Measurements from ENCODE around the gene PWWP2B. TPM values are rescaled to one million over a fixed set of nuclear protein-coding genes. Genes with fewer than 3 reads are reported as not detected.

PWWP2B gene
- total and polyA plus RNA-seq, 2 of the 13 experiments (the other 11 are each of a cell fraction or from before 2014, with no cell fraction given), result 2.3 to 4.7 TPM

DNA sequence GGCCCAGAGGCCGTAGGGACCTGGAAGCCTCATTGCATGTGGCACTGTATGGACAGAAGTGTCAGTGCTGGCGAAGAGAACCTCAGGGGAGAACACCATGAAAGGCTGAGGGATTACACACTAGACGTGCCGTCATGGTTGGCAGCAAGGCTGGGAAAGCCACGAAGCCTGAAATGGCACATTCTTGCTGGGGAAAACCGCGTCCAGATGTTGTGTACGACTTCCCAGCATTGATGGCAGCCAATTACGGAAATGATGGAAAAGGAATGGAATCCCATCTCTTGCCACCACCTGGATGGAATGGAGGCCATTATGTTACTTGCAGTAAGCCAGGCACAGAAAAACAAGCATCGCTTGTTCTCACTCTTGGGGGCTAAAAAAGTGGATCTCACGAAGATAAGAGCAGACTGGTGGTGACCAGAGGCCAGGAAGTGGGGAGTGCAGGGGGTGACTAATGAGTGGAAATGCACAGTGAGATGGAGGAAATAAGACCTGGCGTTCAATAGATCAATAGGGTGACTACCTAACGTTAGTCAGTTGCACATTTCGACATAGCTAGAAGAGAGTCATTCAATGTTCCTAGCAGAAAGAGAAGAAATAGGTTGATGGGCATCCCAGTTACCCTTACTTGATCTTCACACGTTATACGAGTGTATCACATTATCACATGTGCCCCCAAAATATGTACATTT lies 14.6 kb upstream of the PWWP2B start:
- no peaks in the 10 kb centered on the region for H3K79me2 ChIP-seq (ENCODE audit: insufficient read depth, low read length)
- H3K4me3 ChIP-seq (replicated peaks in 1 of 3; ENCODE audit: insufficient read depth in 1 of 3, low read depth in 2 of 3, low read length in 3 of 3), result no peak overlapping the region
- ATAC-seq, result no peak
- intact Hi-C loops (cut with micrococcal nuclease; ENCODE audit: unreplicated experiment), result no loop called here
- H3K27me3 ChIP-seq (ENCODE audit: control insufficient read depth in 1 of 2, insufficient read depth in 2 of 2, low read length in 2 of 2), result peaks cover 3 to 33% of the 10 kb centered on the region in 2 experiments; a peak in 2 of 5 replicates
- no peaks in the 10 kb centered on the region for H3K9me3 ChIP-seq (ENCODE audit: low read length)
- no peak overlapping the region for H3K9ac ChIP-seq (ENCODE audit: insufficient read depth, low read depth, low read length)
- ChIA-PET CTCF (ENCODE audit: low intra/inter-chr PET ratio, low total read pairs) (no interaction called here), POLR2A (no interaction called here)
- H3K36me3 ChIP-seq (replicated peaks in 1 of 2; ENCODE audit: control insufficient read depth in 1 of 2, insufficient read depth in 2 of 2, low read length in 2 of 2), result no peaks in the 10 kb centered on the region
- H3K4me1 ChIP-seq (ENCODE audit: insufficient read depth, low read length), result peaks cover 39% of the 10 kb centered on the region
- no peak overlapping the region for H2AFZ ChIP-seq (ENCODE audit: low read length)
- no TSS peak for BruUV-seq (replicated peaks)
- no peak for FAIRE-seq
- no peak overlapping the region for H3K4me2 ChIP-seq (ENCODE audit: low read depth, low read length)
- no peaks in the 10 kb centered on the region for H4K20me1 ChIP-seq (ENCODE audit: insufficient read depth, low read length)
- DNase-seq (ENCODE audit: low spot score), result no peak
- H3K27ac ChIP-seq (ENCODE audit: extremely low read length, insufficient read depth, low read length), result no peak overlapping the region
- TF ChIP-seq AKAP8 (CRISPR knock-in tag; IDR thresholded peaks at IDR 0.05), result no peak
- TF ChIP-seq, protein P1, sequence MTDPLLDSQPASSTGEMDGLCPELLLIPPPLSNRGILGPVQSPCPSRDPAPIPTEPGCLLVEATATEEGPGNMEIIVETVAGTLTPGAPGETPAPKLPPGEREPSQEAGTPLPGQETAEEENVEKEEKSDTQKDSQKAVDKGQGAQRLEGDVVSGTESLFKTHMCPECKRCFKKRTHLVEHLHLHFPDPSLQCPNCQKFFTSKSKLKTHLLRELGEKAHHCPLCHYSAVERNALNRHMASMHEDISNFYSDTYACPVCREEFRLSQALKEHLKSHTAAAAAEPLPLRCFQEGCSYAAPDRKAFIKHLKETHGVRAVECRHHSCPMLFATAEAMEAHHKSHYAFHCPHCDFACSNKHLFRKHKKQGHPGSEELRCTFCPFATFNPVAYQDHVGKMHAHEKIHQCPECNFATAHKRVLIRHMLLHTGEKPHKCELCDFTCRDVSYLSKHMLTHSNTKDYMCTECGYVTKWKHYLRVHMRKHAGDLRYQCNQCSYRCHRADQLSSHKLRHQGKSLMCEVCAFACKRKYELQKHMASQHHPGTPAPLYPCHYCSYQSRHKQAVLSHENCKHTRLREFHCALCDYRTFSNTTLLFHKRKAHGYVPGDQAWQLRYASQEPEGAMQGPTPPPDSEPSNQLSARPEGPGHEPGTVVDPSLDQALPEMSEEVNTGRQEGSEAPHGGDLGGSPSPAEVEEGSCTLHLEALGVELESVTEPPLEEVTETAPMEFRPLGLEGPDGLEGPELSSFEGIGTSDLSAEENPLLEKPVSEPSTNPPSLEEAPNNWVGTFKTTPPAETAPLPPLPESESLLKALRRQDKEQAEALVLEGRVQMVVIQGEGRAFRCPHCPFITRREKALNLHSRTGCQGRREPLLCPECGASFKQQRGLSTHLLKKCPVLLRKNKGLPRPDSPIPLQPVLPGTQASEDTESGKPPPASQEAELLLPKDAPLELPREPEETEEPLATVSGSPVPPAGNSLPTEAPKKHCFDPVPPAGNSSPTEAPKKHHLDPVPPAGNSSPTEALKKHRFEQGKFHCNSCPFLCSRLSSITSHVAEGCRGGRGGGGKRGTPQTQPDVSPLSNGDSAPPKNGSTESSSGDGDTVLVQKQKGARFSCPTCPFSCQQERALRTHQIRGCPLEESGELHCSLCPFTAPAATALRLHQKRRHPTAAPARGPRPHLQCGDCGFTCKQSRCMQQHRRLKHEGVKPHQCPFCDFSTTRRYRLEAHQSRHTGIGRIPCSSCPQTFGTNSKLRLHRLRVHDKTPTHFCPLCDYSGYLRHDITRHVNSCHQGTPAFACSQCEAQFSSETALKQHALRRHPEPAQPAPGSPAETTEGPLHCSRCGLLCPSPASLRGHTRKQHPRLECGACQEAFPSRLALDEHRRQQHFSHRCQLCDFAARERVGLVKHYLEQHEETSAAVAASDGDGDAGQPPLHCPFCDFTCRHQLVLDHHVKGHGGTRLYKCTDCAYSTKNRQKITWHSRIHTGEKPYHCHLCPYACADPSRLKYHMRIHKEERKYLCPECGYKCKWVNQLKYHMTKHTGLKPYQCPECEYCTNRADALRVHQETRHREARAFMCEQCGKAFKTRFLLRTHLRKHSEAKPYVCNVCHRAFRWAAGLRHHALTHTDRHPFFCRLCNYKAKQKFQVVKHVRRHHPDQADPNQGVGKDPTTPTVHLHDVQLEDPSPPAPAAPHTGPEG (CRISPR knock-in tag; IDR thresholded peaks at IDR 0.05), result no peak
- TF ChIP-seq KAT2B (IDR thresholded peaks at IDR 0.05; ENCODE audit: borderline replicate concordance, low read depth, low read length), result peak; percentile 75; the same call in 1 of the 2 replicates
- peak; percentile 35; the same call in 1 of the 2 replicates for TF ChIP-seq CEBPB (IDR thresholded peaks at IDR 0.05; ENCODE audit: borderline replicate concordance, low read depth, low read length)
- in situ Hi-C loops (cut with HindIII; ENCODE audit: extremely low pct_ligation_motif_present, low pct_unique_long_range_greater_than_20kb), result loop anchor here (10.0 kb wide), 1 partner anchor 252 kb away; no protein-coding TSS in a partner anchor
- WGBS (ENCODE audit: low lambda C conversion rate), result 52% methylated on average over 16 of the region's 16 CpGs
